Stimulated activated CD8-positive, alpha-beta memory T cell treated with anti-CD3 and anti-CD28 coated beads, Interleukin-12 subunit alpha, Interleukin-12 subunit beta, amount 100 ng/mL, for 4 hours (primary cell): Measurements from ENCODE around the gene CNTN4.

Experiments
- DNase-seq: peaks from one replicate; pipeline ENCODE4 v3.0.0-alpha.2; 2020; ENCODE audit warnings: low read depth

The CNTN4 gene

DNA sequence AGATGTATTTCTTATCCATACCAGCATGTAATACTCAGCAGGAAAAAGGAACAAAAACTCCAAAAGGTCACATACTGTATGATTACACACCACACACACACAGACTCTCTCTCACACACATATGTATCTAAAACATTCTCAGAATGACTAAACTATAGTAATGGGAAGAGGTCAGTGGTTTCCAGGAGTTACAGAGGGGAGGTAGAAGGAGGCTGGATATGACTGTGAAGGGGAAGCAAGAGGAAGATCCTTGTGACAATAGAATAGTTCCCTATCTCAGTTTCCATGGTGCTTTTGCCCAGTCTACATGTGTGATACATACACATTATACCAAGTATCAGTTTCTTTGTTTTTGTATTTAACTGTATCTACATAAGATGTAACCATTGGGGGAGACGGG, 821.4 kb downstream of the CNTN4 start:
- no peak for DNase-seq

DNA sequence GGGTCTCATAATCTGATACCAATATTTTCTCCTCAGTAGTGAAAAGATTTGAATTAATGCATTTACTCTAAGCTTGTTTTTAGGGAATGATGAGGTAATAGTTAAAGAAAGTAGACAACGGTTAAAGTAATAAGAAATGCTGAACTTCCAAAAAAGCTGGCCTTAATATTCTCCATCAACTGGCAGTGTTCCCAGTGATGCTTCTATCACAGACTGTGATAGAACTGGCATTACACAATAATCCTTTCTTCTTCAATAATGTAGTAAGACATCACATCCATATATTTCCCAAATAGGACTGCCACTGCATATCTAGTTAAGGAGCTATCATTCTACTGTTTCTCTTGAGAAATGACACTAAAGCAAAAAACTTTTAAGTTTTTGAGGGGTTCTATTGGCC, 822.8 kb downstream of the CNTN4 start:
- DNase-seq: no peak

DNA sequence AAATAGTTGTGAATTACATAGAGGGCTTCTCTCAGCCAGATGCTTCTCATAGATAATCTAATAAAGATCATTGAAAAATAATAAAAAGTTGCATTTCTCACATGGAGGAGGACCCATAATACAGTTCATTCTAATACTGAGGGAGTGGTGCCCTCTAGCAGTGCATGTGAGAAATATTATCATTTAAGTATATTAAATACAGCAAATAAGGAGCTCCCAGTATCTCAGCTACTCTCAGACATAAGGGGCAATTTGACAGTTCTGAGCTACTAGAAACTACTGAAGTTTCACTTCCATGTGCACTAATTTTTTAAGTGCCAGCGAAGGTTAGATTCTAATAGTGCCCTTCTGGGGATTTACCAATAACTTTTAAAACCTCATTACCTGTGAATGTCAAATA, 823.2 kb downstream of the CNTN4 start:
- DNase-seq: no peak

DNA sequence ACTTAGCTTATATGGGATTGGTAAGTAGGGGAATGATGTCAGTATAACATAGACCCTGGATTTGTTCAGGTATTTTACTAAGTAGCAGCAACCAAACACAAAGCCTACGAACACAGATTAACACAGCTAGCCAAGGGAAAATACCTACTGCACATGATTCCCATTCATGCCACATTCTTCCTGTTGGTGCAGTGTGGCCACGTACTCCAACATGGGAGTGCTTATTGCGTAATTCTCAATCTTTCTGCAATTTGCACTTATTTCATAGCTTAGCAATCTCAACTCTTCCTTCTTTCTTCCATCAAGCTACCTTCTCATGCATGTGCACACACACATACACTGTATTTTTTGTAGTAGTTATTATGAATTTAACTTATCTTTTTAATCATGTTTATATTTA, 824.7 kb downstream of the CNTN4 start:
- no peak for DNase-seq

DNA sequence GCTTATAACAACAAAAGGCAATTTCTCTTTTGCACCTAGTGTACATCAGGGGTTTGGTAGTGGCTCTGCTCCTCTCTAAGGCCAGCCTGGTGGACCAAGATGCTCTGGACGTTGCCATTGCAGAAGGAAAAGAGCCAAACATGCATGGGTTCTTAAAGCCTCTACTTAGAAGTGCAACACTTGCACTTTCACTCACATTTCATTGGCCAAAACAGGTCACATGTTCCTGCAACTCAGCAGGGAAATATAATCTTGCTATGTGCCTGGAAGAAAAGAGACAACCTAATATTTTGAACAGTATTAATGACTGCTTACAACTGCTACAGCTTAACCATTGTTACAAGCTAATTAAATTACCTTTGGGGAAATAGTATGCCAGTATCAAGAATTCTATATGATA, 828.6 kb downstream of the CNTN4 start:
- no peak for DNase-seq

DNA sequence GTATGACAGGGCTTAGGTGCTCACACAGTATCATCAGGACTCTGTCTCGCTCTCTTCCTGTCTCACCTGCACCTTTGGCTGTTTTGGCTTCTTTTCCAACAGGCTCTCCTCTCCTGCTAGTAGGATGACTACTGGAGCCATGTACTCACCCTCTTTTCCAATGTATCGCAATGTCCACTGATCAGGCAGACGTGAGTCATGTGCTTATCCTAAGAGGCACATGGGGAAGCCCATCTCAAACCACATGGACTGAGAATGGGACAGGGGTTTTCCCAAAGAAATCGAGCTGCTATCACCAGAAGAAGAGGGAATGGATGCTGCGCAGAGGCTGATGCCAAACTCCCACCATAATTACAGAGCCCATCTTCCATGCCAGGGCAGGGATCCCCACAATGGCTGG, 830.9 kb downstream of the CNTN4 start:
- DNase-seq: no peak

DNA sequence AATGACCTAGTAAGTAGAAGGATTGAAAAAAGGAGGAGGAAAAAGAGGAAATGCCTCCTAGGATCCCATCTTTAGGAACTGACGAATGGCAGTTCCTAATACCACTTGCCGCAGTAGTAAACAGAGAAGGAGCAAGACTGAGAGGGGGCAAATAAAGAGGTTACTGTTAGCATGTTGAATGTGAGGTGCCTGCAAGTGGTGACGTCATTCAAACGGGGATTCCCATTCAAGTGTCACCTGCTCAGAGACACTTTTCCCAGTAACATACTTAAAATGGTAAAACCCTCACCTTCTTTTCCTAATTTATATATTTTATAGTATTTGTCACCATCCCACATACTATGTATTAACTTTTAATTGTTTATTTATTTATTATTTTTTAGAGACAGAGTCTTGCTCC, 832.6 kb downstream of the CNTN4 start:
- DNase-seq: no peak

DNA sequence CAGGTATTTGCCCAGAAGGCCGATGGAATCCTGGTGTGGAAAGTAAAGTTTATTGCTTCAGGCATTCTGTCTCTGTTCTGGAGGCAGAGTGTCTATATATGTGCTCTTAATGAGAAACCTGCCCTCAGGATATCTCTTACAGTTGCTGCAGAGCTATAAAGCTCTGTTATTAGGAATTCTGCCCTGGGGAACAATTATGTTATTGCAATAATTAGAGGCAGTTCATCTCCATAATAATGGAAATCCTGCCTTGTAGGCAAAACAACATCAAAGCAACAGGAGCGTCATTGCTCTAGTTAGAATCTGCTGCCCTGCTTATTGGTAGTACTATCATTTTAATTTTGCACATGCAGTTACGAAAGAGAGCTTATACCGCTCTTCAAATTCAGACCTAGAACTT, 835.9 kb downstream of the CNTN4 start:
- no peak for DNase-seq

DNA sequence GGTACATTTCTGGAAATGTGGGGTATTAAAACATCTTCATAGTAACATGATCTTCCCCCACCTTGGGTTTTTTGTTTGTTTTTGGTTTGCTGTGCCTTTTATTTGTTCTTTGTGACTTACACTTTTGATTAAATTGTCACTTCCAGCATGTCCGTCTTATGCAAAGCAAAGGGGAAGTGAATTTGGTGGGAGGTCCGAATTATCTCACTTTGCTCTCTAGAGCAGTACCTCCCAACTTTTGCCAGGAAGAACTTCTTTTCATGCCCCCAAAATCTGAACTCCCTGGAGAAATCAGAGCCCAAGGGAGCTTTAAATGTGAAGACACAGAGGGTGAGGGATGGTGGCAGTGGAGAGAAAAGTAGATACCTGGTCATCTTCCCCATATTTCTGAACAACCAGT, 838.4 kb downstream of the CNTN4 start:
- no peak for DNase-seq

DNA sequence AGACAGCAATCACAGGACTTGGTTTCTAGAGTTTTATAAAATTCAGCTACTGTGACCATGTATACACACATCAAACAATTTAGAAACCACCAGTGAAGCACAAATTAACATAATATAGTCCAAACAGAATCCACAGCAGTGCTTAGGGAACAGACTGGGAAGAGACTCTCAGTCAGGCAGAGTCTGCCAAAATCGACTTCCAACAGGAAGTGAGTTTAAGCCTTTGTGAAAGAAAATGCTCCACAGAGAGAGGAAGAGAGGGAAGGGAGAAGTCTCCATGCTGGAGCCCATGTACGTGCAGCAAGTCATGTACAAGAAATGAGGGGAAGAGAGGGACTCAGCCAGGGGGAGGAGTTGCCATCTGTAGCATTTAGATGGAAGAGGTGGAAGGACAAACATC, 838.9 kb downstream of the CNTN4 start:
- DNase-seq: no peak

DNA sequence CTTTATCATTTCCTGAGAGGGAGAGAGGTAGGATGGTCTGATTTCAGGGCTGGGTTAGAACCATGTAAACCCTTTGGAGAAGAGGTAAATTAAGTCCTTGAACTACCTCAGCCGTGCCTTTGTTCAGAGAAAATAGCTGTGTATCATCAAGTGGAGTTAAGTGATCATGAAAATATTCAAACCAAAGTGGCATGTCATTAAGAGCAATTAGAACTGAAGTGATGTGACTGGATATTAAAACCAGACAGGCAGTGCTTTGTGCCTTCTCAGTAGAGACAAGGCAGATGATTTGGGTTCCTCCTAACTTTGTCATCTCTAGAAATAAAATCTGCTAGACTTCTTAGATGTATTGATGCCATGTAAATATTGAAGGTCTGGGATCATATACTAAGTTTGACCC, 840.0 kb downstream of the CNTN4 start:
- no peak for DNase-seq

DNA sequence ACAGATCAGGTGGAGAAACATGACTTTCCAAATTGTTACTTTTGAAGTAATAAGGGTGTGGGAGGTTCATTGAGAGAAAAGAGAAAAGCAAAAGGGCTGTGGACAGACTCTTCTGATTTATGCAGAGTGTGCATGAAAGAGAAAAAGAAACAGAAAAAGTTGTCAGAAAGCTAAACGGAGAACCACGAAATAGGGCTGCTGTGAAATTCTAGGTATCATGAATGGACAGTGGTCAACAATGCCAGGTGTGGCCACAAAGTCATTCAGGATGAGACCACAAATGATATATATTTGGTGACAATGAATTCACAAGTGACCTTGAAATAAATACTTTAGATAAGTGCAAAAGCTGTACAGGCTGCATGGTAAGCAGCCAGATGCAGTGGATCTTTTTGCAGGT, 841.4 kb downstream of the CNTN4 start:
- DNase-seq: no peak

DNA sequence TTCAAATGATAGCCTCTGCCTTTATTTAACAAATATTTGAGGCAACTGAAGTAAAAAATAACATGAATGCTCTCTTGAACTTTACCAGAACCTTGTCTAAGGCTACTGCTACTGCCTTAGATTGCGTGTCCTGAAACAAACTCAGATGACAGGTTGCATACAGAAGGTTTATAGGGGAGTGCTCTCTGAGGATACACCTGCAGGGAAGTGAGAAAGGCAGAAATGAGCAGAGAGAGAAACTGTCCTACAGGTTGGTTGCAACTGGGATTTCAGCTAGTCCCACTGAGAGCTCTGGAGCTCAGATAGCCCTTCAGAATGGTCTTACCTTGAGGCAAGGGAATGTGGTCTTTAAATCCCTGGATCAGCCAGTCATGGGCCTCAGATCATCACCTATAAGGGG, 846.0 kb downstream of the CNTN4 start:
- DNase-seq: no peak

DNA sequence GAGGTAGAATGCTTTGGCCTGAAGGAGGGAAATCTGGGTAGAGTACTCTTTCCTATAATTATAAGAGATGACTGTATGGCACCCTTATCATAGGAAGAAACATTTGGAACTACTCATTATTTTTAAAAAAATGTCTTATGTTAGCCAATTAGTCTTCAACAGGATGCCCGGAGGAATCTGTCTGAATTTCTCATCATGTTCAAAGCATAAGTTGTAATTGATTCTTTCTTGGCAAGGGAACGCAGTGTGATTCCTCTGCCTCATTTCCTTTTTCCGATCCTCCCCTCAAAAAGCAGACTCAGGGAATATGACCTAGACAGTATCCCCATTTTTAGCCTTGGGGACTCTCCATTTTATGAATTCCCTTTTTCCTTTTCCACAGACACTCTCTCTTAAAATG, 846.5 kb downstream of the CNTN4 start:
- DNase-seq: no peak

DNA sequence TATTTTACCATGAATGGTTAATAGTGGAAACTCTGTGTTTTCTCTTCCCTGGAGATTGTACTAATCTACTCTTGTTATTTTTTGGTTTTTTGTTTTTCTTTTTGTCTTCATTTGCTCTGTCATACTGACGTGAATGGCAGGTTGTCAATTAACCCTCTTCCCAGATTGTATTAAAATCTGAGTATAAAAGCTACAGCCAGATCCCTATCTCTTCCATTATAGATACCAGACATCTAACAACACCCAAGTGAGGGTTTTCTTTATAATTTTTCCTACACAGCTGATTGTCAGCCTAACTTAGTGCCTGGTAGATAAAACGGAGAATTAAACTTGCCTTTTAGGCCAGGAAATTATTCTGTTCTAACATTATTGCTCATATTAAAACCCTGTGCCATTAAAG, 848.9 kb downstream of the CNTN4 start:
- no peak for DNase-seq

DNA sequence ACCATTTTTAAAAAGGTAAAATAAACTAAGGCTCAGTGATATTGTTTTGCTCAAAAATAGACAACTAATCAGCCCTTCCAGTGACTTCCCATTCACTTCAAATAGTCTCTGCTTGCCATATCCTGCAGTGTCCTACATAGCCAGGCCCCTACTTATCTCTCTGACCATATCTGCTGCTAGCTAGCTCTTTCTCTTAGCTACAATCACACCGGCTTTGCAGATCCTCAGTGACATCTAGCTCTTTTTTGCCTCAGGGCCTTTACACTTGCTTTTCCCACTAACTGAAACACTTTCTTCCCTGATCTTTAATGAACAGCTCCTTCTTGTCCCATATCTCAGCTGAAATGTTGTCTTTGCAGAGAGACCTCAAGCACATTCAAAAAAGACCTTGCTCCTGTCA, 850.2 kb downstream of the CNTN4 start:
- no peak for DNase-seq

DNA sequence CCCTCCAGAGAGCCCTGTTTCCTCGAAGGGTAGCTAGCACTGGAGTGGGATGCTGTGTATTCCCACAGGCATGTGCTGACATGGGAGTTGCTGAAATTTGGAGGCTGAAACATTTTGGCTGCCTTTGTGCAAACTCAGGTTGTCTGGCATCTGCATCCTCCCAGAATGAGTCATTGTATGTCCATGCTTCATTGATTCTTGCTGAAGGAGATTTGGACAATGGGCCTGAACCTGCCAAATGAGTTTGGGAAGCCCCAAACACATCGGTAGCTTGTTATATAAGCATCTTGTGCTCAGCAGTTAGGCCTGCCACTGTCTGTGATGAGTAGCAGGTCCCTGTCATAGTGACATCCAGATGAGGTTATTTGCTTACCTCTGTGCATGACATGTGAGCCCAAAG, 851.5 kb downstream of the CNTN4 start:
- DNase-seq: no peak

DNA sequence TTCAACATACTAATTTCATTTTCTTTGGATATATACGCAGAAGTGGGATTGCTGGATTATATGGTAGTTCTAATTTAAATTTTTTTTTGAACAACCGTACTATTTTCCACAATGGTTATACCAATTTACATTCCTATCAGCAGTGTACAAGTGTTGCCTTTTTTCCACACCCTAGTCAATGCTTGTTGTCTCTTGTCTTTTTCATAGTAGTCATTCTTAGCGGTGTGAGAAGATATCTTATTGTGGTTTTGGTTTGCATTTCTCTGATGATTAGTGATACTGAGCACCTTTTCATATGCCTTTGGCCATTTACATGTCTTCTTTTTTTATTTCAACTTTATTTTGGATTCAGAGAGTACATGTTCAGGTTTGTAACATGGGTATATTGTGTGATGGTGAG, 858.4 kb downstream of the CNTN4 start:
- no peak for DNase-seq

DNA sequence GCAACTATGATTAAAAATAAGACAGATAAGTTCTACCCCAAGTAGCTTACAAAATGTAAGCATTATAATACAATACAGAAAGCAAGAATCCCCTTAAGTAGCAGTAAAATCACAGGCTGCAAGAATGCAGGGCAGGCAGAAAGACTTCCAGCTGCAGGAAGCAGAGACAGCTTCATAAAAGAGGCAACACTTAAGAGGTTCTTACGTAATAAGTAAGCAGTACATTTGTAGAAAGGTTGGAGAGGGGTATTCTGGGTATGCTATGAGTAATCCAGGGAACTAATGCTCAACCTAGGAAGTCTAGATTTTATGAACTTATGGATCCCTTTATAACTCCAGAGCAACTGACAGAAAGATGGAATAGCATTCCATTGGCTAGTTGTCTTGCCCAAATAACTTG, 859.9 kb downstream of the CNTN4 start:
- no peak for DNase-seq

DNA sequence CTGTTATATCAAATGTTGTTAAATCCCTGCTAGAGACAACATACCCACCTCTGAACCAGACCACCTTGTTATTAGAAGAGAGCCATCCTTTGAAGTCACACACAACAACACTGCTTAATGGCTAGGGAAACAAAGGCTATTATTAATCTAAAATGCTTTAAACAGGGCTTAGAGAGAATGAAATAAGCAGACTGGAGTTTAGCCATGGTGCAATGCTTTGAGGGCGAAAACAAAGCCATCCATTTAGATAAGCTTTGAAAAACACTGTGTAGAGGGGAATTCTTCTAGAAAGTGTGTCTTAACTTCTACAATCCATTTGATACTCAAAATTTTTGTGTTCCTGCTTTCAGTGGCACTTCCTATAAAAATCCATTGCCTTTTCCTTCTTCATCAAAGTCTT, 862.9 kb downstream of the CNTN4 start:
- no peak for DNase-seq

DNA sequence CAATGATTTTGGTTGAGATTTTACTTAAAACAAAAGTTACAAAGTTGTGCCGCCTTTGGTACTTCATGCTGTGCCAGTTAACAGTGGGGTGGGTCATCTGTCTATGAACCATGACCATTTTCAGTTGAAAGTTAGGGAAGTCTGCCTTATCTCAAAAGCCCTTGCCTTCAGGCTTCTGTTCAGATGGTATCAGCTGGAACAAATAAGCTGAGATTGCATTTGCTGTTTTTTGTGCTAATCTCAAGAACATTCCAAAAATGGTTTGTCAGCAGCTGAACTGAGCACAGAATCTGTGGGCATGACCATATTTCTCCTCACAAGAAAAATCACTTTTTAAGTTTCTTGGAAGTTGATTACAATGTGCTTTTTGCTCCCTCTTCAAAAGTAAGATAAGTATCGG, 869.2 kb downstream of the CNTN4 start:
- no peak for DNase-seq

DNA sequence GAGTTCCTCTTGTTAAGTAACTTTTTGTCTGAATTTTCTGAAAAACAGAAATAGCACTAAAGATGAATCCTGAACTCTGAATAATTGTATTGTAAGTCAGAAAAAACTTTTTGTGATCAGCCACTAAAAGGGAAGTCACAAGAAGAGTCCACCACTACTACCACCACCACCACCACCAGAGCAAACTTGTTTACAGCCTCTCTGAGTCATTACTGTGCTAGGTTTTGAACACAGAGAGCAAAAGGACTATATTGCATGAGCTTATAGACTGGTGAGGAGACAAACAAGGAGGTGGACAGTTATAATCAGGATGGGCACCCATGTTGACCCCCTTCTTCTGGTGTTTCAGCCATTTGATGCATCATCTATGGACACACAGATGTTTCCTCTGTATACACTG, 869.8 kb downstream of the CNTN4 start:
- DNase-seq: no peak

DNA sequence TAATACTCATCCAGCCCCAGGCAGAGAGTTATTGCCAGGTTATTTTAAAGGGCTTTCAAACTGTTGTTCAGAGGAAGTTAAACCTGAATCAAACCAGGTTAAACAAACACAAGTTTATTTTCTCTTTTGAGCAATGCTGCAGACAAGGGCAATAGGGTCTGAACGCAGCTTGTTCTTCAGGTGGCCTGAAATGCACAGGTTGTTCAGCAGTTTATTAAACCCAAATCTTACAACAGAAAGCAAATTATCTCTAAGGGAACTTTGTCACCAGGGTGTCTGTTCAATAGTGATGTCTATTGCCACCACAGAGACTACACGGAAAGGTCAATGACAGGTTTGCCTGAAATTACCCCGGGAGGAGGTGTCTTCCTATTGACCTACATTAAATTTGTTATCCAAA, 877.5 kb downstream of the CNTN4 start:
- no peak for DNase-seq

DNA sequence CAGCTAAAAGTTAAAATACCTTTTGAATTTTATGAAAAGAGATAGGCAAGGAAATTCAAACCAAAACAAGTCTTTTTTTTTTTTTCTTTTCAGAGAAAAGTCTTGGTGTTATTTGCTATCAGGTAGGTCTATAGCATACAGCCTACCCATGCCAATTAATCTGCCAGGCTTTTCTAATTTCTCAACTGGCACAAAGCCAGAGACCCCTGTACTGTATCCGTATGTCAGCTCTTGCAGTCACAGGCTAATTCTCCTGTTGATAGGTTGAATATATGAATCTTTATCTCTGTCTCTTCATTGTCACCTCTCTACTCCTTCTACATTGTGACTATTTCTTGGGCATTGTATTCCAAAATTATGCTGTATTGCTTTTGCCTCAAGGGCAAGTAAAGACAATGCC, 878.1 kb downstream of the CNTN4 start:
- DNase-seq: no peak

DNA sequence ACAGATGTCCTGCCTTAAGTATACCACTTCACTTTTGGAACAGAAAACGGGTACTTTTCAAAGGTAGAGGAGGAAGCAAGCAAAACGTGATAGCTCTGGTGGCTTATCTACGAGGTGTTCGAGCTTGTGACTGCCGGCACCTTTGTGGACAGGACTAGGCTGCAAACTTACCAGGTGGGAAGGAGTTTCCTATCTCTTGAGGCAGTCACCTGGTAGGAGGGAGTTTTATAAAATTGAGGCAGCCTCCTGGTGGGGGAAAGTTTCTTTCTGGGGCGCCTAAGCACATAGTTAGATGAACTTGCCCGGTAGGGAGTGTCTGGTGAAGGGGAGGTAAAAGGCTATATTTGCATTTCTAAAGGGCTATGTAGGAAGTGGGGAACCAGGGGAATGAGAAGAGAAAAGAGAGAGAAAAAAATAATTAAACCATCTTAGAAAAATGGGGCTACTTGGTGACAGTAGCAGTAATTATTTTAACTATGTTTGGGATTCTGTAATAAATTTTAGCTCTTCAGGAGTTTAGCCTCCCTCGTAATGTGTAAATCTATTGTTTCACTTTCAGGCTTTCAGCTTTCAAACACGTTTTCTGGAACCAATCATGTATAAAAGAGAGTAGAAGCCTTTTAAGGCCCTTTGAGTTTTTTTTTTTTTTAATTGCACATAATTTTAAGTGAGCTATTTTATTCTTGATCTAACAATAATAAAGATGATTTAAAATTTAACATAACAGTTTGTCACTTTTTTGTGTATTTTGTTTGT, 880.5 kb downstream of the CNTN4 start:
- no peak for DNase-seq
